Activated CD4-positive, CD25-positive, alpha-beta regulatory T cell treated with anti-CD3 and anti-CD28 coated beads, Interleukin-2, amount 50 U/mL, for 16 hours (primary cell): Measurements from ENCODE around the gene KRT23.
"Not testable (repeated sequence)": the region's sequence is repeated elsewhere in the genome, so short reads cannot be mapped to it uniquely, and the experiment has no call there.

Experiments
- DNase-seq: peaks from one replicate; pipeline ENCODE4 v3.0.0-alpha.2; 2020; ENCODE audit warnings: low read depth, low spot score

Gene KRT23

DNA sequence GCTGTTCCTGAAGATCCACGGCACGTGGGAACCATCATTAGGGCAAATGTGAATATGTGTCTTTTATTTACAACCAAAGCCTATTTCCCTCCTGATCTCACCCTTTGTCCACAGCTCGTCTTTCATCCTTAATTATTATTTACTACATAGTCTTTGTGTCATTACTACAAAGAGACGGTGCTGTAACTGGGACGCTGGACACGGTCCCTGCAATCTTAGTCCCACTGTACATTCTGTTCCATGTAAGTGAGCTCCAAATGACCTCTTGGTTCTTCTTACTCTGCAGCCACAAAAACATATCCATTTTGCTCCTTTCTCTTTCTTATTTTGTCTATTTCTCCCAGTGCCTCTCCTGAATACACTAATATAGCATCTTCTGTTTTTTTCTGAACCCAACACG, 12.7 kb upstream of the KRT23 start:
- no peak for DNase-seq

DNA sequence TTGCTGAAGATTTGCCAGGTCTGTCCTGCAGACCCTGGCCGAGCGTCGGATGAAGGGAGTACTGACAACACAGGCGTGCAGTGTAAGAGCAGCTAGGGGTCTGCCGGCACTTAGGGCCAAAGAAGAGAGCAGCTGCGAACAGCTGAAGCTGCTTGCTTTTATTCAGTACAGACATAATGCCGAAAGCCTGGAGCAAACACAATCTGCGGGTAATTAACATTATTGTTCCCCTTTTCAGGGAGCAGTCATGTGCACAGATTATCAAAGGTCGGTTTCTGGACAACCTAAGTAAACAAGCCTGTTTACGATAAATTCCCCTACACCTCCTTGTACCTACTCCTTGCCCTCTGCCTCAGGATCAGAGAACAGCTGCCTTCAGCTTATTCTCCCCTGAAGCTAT, 12.0 kb upstream of the KRT23 start:
- DNase-seq: no peak

DNA sequence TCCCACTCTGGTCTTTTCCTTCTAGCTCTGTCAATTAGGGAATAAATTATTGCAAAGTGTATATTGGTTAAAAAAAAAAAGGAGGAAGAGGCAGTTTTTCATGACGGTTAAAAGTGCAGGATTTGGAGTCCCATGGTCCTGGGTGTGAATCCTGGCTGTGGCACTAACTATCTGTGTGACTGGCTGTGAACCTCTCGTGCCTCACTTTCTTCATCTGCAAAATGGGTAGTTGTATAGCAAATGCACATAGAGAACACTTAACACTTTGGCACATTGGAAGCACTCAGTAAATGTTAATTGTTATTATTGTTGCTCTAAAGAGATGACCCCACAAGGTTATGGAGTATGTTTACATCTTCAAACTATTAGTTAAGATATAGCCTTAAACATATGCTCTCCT, 10.5 kb upstream of the KRT23 start:
- DNase-seq: no peak

- no peak for DNase-seq
These were observed 8.0 kb upstream of the KRT23 start for GRCh38 chr17:40945414-40945813.

DNA sequence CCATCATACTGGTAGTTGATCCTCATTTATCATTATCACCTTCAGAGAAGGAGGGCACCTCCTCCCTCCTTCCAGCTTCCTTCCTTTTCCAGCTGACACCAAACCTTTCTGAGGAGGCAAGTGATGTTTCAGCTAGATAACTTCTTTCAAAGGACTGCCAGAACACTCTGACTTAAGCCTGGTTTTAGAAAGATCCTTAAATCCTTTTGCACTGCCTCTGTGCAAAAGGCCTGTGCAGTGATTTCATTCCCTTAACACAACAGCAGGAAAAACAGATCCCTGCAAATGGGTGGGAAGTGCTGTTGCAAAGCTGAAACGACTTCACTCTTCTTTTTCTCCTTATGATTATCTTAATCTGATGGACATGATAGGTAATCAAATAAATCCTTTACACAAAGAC, 7.1 kb upstream of the KRT23 start:
- no peak for DNase-seq

DNA sequence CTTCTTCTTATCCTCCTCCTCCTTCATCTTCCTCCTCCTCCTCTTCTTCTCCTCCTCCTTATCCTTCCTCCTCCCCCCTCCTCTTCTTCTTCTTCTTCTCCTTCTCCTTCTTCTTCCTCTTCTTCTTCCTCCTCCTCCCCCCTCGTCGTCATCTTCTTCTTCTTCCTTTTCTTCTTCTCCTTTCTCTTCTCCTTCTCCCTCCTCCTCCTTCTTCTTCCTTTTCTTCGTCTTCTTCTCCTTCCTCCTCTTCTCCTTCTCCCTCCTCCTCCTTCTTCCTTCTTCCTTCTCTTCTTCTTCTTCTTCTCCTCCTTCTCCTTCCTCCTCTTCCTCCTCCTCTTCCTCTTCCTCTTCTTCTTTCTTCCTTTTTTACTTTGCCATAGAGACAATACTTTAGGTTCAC, 5.1 kb upstream of the KRT23 start:
- DNase-seq: no peak

GRCh38 chr17:40940266-40940665, 2.8 kb upstream of the KRT23 start:
- no peak for DNase-seq

- DNase-seq: no peak
These were observed 1.5 kb upstream of the KRT23 start for GRCh38 chr17:40938981-40939380.

- no peak for DNase-seq
These were observed 470 bp downstream of the KRT23 start for GRCh38 chr17:40936976-40937375.

DNA sequence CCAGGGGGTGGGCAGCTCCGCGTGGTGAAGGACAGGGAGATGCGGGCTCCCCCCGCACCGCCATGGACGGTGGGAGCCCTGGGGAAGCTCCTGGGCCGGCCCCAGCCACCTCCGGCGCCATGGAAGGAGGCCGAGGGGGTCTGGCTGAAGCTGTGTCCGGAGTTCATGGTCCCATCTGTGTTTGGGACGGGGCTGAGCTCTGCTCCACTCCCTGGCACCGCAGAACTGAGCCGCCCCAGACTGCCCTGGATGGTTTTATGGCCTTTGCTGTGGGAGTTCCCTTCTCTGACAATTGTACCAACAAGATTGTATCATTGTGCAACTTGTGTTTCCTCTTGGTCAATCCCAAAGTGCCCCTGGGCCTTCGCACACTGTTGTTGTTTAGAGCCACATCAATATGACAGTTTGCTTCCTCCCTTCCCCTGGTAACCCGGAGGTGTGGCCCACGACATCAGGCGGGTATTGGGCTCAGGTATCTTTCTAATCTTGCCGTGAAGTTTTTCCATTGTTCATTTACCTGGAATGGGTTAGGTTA, 942 bp downstream of the KRT23 start:
- no peak for DNase-seq

- DNase-seq: no peak
These were observed 1.8 kb downstream of the KRT23 start for GRCh38 chr17:40935624-40936023.

DNA sequence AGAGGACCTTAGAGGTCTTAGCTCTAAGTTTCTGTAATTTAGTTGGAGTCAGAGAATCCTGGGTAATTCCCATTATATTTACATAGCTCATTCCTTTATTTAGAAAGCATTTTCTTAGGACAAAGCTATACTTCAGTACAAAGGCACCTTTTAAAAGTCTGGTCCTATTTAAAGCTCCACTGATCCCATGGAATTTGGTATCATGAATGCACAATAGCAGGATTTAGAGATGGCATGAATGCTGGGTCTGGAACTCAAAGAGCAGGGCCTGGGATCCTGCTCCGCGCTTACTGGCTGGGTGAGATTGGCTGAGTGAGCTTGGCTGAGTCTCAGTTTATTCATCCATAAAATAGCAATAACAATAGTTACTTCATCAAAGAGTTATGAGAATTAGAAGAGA, 4.8 kb downstream of the KRT23 start:
- no peak for DNase-seq

GRCh38 chr17:40931311-40931710, 6.1 kb downstream of the KRT23 start:
- no peak for DNase-seq

GRCh38 chr17:40926341-40926740, 11.1 kb downstream of the KRT23 start:
- no peak for DNase-seq

GRCh38 chr17:40922239-40922638, 15.2 kb downstream of the KRT23 start:
- DNase-seq: no peak

DNA sequence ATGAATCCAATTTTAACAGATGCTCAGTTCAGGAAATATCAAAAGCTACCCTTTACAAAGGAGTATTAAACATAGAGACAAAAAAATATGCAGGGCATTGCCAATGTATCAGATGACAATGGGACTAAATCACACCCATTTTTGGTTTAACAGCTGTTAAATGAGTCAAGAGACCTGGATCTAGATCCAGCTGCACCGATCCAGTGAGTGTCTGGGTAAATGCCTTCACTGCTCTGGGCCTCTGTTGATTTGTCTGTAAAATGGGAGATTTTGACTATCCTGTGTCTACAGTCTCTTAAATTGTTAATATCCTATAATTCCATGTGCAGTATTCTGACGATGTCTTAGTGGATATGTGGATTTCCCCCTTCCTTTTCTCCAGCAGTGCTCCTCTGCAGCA, 16.4 kb downstream of the KRT23 start:
- DNase-seq: no peak

GRCh38 chr17:40917116-40917515, 20.3 kb downstream of the KRT23 start:
- DNase-seq: not testable (repeated sequence)

- DNase-seq: no peak
These were observed 21.1 kb downstream of the KRT23 start for GRCh38 chr17:40916366-40916765.

DNA sequence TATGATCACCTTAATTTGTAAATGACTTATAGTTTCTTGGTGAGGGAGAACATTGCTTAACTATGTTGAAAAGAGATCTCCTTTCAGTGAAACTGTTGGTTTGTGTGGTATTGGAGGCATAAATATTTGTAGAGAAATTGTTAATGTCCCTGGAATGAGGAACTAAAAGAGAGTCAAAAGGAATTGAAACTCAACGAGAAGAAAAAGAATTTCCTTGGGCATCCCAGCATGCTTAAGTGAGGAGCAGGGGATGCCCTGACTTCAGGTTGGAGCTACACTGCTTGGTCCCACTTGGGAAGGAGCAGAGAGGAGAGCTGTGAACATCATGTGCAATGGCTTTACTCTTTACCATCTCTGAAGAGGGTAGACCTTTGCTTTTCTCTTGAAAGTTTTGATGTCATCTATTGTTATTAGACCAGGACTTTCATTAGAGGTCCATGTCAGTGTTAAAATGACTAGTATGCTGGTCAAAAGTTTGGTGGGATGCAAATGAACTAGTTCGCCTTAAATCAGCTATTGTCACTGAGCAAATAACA, 21.7 kb downstream of the KRT23 start:
- DNase-seq: no peak

GRCh38 chr17:40915199-40915661, 22.2 kb downstream of the KRT23 start:
- DNase-seq: no peak

DNA sequence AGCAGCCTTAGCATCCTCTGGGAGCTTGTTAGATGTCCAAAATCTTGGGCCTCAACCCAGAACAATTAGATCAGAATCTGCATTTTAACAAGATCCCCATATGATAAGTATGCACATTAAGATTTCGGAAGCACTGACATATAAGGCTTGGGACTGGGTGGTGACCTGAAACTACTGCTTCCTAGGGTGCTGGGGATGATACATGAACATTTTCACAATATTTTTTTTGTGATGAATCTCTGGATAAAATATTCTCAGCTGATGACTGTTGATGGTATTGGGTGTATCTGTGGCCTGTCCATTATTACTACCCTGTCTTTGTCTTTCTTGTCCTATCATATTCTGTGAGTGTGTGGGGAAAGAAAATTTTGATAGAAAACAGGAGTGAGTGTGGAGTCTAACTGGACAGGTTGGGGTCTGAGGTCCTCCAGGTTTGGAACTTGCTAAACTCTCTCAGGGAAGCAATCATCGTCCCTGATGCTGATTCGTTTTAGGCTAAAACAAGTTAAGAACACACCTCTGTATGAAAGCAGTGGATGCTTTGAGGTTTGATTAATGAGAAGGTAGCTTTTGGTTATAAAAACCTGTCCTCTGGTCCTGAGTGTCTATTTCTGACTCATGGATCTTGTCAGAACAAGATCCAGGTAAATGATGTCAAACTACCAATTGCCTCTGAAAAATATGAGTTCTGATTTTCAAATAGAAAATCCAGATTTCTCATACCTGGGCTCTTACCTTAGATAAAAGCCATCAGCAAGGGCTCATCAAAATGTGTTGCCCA, 23.2 kb downstream of the KRT23 start:
- no peak for DNase-seq

DNA sequence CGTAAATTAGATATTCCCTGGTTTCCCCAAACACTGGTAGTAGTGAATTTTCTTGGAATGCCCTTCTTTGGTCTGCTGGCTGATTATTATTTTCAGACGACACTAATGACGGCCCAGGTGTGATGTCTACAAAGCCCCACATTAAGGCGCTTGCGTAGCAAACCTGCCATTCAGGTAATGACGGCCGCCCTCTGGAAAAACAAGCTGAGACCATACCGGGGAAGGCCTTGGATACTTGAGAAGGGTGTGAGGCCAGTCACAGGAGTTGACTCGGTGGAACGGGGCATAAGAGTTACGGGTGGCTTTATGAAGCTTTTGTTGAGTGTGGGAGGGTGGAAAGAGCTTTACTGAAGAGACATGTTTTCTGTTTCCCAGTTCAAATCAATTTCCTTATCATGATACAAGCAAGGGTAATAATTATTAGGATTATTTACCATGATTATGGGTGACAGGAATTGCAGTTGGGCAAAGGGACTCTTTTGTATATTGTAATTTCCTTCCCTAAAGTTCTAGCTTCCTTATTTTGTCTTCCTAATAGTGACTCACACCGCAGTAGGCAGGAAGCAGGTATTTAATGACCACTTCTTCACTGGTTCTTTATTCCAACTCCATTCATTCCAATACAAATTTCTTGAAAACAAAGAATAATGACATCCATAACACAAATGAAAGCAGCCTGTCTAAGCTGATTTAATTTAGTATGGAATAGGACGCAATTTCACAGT, 24.8 kb downstream of the KRT23 start:
- DNase-seq: no peak

DNA sequence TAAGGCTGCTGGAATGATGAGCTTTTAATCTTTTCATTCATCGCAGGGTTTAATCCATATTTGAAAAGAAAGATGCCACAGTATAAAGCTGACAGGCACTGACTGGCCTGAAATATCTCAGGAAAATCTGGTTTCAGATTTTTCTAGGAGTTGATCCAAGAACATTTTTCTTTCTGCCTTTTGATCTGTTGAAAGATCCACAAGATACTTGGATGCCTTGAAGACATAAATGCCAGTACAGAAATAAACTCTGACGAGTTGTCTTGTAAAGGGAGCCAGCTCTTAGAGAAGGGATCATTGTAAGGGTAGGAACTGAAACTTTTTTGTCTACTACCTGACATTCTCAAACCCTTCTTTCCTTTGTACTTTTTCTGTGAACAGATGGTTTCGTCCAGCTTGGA, 27.0 kb downstream of the KRT23 start:
- DNase-seq: no peak
